H9 (cell line): ENCODE results near the gene SCUBE1. TPM values are rescaled to one million over a fixed set of nuclear protein-coding genes. Genes with fewer than 3 reads are reported as not detected.

Experiments used
- DNase-seq: peaks from one replicate; pipeline ENCODE4 v3.0.0-alpha.2; 2017
- H2AFZ ChIP-seq: one replicate; pipeline ENCODE4 v1.6.1; 2013; ENCODE audit warnings: mild to moderate bottlenecking, low read length, control low read depth, moderate library complexity
- H2AK5ac ChIP-seq: 2 replicates; pipeline ENCODE4 v1.6.1; 2013; ENCODE audit warnings: low read length, control low read depth, mixed read lengths; ENCODE audit not compliant: insufficient read length
- H2BK120ac ChIP-seq: one replicate; pipeline ENCODE4 v1.6.1; 2013; ENCODE audit warnings: low read depth, mild to moderate bottlenecking, low read length, control low read depth, inconsistent platforms; ENCODE audit not compliant: poor library complexity, severe bottlenecking
- H2BK12ac ChIP-seq: 2 replicates; pipeline ENCODE4 v1.6.1; 2013; ENCODE audit warnings: low read length, control low read depth, mixed read lengths, low read depth; ENCODE audit not compliant: insufficient read length
- H2BK15ac ChIP-seq: 2 replicates; pipeline ENCODE4 v1.6.1; 2013; ENCODE audit warnings: low read depth, low read length, control low read depth
- H2BK20ac ChIP-seq: one replicate; pipeline ENCODE4 v1.6.1; 2013; ENCODE audit warnings: low read depth, mild to moderate bottlenecking, low read length, control low read depth, inconsistent platforms; ENCODE audit not compliant: poor library complexity, severe bottlenecking
- H2BK5ac ChIP-seq: 2 replicates; pipeline ENCODE4 v1.6.1; 2013; ENCODE audit warnings: low read length, control low read depth, mixed read lengths; ENCODE audit not compliant: insufficient read length
- H3K14ac ChIP-seq: 2 replicates; pipeline ENCODE4 v1.6.1; 2013; ENCODE audit warnings: low read length, control low read depth; ENCODE audit not compliant: insufficient read depth
- H3K18ac ChIP-seq: 2 replicates; pipeline ENCODE4 v1.6.1; 2013; ENCODE audit warnings: low read depth, mild to moderate bottlenecking, mixed read lengths, low read length, control low read depth; ENCODE audit not compliant: insufficient read length
- H3K23ac ChIP-seq: 2 replicates; pipeline ENCODE4 v1.6.1; 2013; ENCODE audit warnings: low read length, control low read depth, mixed read lengths, low read depth; ENCODE audit not compliant: insufficient read length
- H3K23me2 ChIP-seq: 2 replicates; pipeline ENCODE4 v1.6.1; 2013; ENCODE audit warnings: low read depth, mild to moderate bottlenecking, mixed read lengths, low read length, control low read depth; ENCODE audit not compliant: insufficient read length, poor library complexity, severe bottlenecking
- H3K27ac ChIP-seq: 2 replicates; pipeline ENCODE4 v1.5.1; 2013; ENCODE audit warnings: low read length, control low read depth, mixed read lengths, low read depth; ENCODE audit not compliant: insufficient read length
- H3K27me3 ChIP-seq: 2 replicates; pipeline ENCODE4 v1.6.1; 2013; ENCODE audit warnings: low read length, control low read depth, inconsistent platforms; ENCODE audit not compliant: insufficient read depth
- H3K4ac ChIP-seq: 2 replicates; pipeline ENCODE4 v1.6.1; 2013; ENCODE audit warnings: low read depth, mild to moderate bottlenecking, control low read depth, inconsistent platforms, low read length, moderate library complexity
- H3K4me1 ChIP-seq: 2 replicates; pipeline ENCODE4 v1.6.1; 2013; ENCODE audit warnings: low read length, control low read depth, inconsistent platforms; ENCODE audit not compliant: insufficient read depth
- H3K4me2 ChIP-seq: 2 replicates; pipeline ENCODE4 v1.6.1; 2013; ENCODE audit warnings: low read length, control low read depth, mixed read lengths; ENCODE audit not compliant: insufficient read length, insufficient read depth
- H3K56ac ChIP-seq: 2 replicates; pipeline ENCODE4 v1.6.1; 2013; ENCODE audit warnings: low read depth, mild to moderate bottlenecking, mixed read lengths, low read length, control low read depth; ENCODE audit not compliant: insufficient read length
- H3K79me1 ChIP-seq: 2 replicates; pipeline ENCODE4 v1.6.1; 2013; ENCODE audit warnings: low read depth, mild to moderate bottlenecking, moderate library complexity, low read length, control low read depth, inconsistent platforms; ENCODE audit not compliant: insufficient read depth, poor library complexity, severe bottlenecking
- H3K79me2 ChIP-seq: 2 replicates; pipeline ENCODE4 v1.6.1; 2013; ENCODE audit warnings: low read length, control low read depth, inconsistent platforms; ENCODE audit not compliant: insufficient read depth
- H3K9ac ChIP-seq: 2 replicates; pipeline ENCODE4 v1.6.1; 2013; ENCODE audit warnings: low read length, control low read depth, mixed read lengths; ENCODE audit not compliant: insufficient read length; ENCODE audit errors: extremely low read depth
- H3K9me3 ChIP-seq: one replicate; pipeline ENCODE4 v1.6.1; 2013; ENCODE audit warnings: low read depth, low read length, inconsistent platforms; ENCODE audit not compliant: control insufficient read depth
- H3T11ph ChIP-seq: one replicate; pipeline ENCODE4 v1.6.1; 2013; ENCODE audit warnings: mild to moderate bottlenecking, low read length, control low read depth, inconsistent platforms
- H4K20me1 ChIP-seq: one replicate; pipeline ENCODE4 v1.6.1; 2013; ENCODE audit not compliant: control insufficient read depth, insufficient read length, insufficient read depth
- H4K5ac ChIP-seq: 2 replicates; pipeline ENCODE4 v1.6.1; 2013; ENCODE audit warnings: low read depth, mild to moderate bottlenecking, mixed read lengths, low read length, control low read depth; ENCODE audit not compliant: insufficient read length
- H4K8ac ChIP-seq: replicated peaks from 2 replicates; pipeline ENCODE4 v1.6.1; 2013; ENCODE audit warnings: low read length, control low read depth, mixed read lengths, low read depth; ENCODE audit not compliant: insufficient read length
- H4K91ac ChIP-seq: 2 replicates; pipeline ENCODE4 v1.6.1; 2013; ENCODE audit warnings: low read depth, mild to moderate bottlenecking, moderate library complexity, mixed read lengths, low read length, control low read depth; ENCODE audit not compliant: insufficient read length
- H3K27ac Mint-ChIP-seq, 3 experiments: 2 replicates in 2 of 3; 3 replicates in 1 of 3; pipeline ENCODE4 v1.8.0; 2020 to 2021; ENCODE audit warnings: mixed read lengths in 3 of 3, mild to moderate bottlenecking in 1 of 3, moderate library complexity in 1 of 3
- H3K27me3 Mint-ChIP-seq: 2 replicates; pipeline ENCODE4 v1.8.0; 2021; ENCODE audit warnings: low read depth, mild to moderate bottlenecking, moderate library complexity, mixed read lengths
- H3K36me3 Mint-ChIP-seq, 3 experiments: 2 replicates in 2 of 3; 3 replicates in 1 of 3; pipeline ENCODE4 v1.8.0; 2020 to 2021; ENCODE audit warnings: low read depth in 3 of 3, mixed read lengths in 3 of 3; ENCODE audit not compliant: insufficient read depth in 1 of 3
- H3K4me1 Mint-ChIP-seq, 2 experiments: 2 replicates each; pipeline ENCODE4 v1.8.0; 2020; ENCODE audit warnings: mixed read lengths in 2 of 2
- H3K4me3 Mint-ChIP-seq, 2 experiments: 2 replicates in 1 of 2; 3 replicates in 1 of 2; pipeline ENCODE4 v1.8.0; 2020 to 2021; ENCODE audit warnings: mild to moderate bottlenecking in 2 of 2, mixed read lengths in 2 of 2, moderate library complexity in 1 of 2
- H3K9me3 Mint-ChIP-seq, 2 experiments: 2 replicates in 1 of 2; 3 replicates in 1 of 2; pipeline ENCODE4 v1.8.0; 2020; ENCODE audit warnings: mild to moderate bottlenecking in 2 of 2, mixed read lengths in 2 of 2, moderate library complexity in 1 of 2
- WGBS: extraction: QIAGEN DNeasy Blood & Tissue Kit; methylation state at CpG from one replicate; pipeline ENCODE4 v1.1.7; 2013; ENCODE audit warnings: missing lambda C conversion rate, low lambda C conversion rate, mixed read lengths; ENCODE audit not compliant: insufficient read length; ENCODE audit errors: extremely low coverage; 5-methylcytosine and 5-hydroxymethylcytosine counted together
- total RNA-seq: library from RNA; stranded (reverse); gene quantifications from 2 replicates; pipeline ENCODE4 v1.2.1, GENCODE V29; 2021
- TF ChIP-seq, protein P1 (sequence below): fragments of 200-600 bp; sonication (generic); conservative IDR thresholded peaks from 3 replicates; pipeline ENCODE4 v1.8.0; 2021; ENCODE audit warnings: antibody characterized with exemption, mild to moderate bottlenecking

The SCUBE1 gene
- total RNA-seq, 1 experiment from 2014 or later: 1.2 TPM

DNA sequence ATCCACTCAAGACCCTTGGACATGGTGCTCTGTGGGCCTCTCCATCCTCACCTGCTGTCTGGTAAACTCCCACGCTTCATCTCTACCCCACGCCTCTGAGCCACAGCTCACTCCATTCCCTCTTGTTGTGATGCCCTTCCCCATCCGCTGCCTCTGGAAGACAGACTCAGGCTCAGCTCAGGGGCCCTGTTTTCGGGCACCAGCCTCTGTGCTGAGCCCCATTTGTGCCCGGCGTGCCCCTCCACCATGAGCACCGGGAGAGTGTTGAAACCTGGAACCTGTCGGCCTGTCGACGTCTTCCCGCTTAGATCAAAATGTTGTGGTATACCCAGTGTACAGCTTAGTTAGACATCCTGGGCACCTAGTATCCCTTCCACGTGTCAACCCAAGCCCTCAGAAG lies 6.5 kb upstream of the SCUBE1 start:
- no peak overlapping the region for H4K91ac ChIP-seq
- peaks cover 31% of the 10 kb centered on the region for H3K27me3 Mint-ChIP-seq
- DNase-seq: no peak
- H2BK12ac ChIP-seq: no peak overlapping the region
- H2BK120ac ChIP-seq: no peak overlapping the region
- H2AFZ ChIP-seq: no peak overlapping the region
- H3K4me2 ChIP-seq: no peak overlapping the region
- H3K9me3 ChIP-seq: no peaks in the 10 kb centered on the region
- H4K5ac ChIP-seq: no peak overlapping the region
- H3K79me2 ChIP-seq: no peaks in the 10 kb centered on the region
- H3K23ac ChIP-seq: no peak overlapping the region
- H3K56ac ChIP-seq: no peak overlapping the region
- H3K23me2 ChIP-seq: no peaks in the 10 kb centered on the region
- H3K27ac Mint-ChIP-seq: no peak overlapping the region
- no peaks in the 10 kb centered on the region for H3K4me1 ChIP-seq
- no CpG with 5 or more reads among the region's 12 CpGs for WGBS
- no peak overlapping the region for H3K4me3 Mint-ChIP-seq
- no peaks in the 10 kb centered on the region for H4K20me1 ChIP-seq
- no peak overlapping the region for H3K27ac ChIP-seq
- no peak overlapping the region for H2BK5ac ChIP-seq
- H3K79me1 ChIP-seq: no peaks in the 10 kb centered on the region
- H3K36me3 Mint-ChIP-seq: no peaks in the 10 kb centered on the region
- H3K27me3 ChIP-seq: no peaks in the 10 kb centered on the region; the same call in 1 of the 2 replicates
- H3K9ac ChIP-seq: no peak overlapping the region
- H3T11ph ChIP-seq: no peak overlapping the region
- H3K14ac ChIP-seq: no peak overlapping the region
- peaks cover 18 to 24% of the 10 kb centered on the region in 2 experiments for H3K4me1 Mint-ChIP-seq
- no peak overlapping the region for H2BK20ac ChIP-seq
- H3K18ac ChIP-seq: no peak overlapping the region
- no peak overlapping the region for H3K4ac ChIP-seq
- no peak overlapping the region for H4K8ac ChIP-seq
- TF ChIP-seq, protein P1, sequence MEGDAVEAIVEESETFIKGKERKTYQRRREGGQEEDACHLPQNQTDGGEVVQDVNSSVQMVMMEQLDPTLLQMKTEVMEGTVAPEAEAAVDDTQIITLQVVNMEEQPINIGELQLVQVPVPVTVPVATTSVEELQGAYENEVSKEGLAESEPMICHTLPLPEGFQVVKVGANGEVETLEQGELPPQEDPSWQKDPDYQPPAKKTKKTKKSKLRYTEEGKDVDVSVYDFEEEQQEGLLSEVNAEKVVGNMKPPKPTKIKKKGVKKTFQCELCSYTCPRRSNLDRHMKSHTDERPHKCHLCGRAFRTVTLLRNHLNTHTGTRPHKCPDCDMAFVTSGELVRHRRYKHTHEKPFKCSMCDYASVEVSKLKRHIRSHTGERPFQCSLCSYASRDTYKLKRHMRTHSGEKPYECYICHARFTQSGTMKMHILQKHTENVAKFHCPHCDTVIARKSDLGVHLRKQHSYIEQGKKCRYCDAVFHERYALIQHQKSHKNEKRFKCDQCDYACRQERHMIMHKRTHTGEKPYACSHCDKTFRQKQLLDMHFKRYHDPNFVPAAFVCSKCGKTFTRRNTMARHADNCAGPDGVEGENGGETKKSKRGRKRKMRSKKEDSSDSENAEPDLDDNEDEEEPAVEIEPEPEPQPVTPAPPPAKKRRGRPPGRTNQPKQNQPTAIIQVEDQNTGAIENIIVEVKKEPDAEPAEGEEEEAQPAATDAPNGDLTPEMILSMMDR: no peak
- H2AK5ac ChIP-seq: no peak overlapping the region
- H2BK15ac ChIP-seq: no peak overlapping the region
- H3K9me3 Mint-ChIP-seq: peaks cover 0 to 4% of the 10 kb centered on the region in 2 experiments; a peak in 3 of 5 replicates
